Esophagus squamous epithelium (tissue), 5 donors: ENCODE results near the gene SCG3. TPM values are rescaled to one million over a fixed set of nuclear protein-coding genes. Genes with fewer than 3 reads are reported as not detected.

Experiments
- DNase-seq: peaks from one replicate; lab custom pipeline; 2025; lab: John Stamatoyannopoulos, UW
- H3K27ac ChIP-seq, 4 donors: fragments of 200-600 bp; sonication (generic); one replicate each; pipeline ENCODE4 v1.5.1; 2016 to 2019; ENCODE audit warnings: mild to moderate bottlenecking in 1 of 4
- H3K27me3 ChIP-seq, 4 donors: fragments of 200-600 bp; sonication (generic); 1 replicate in 3 of 4; 2 replicates in 1 of 4; pipeline versions ENCODE4 v1.5.1 to v1.6.0; 2017 to 2021; ENCODE audit warnings: antibody characterized with exemption in 1 of 4
- H3K36me3 ChIP-seq, 3 donors: fragments of 200-600 bp; sonication (generic); one replicate each; pipeline ENCODE4 v1.5.1; 2016 to 2019
- H3K4me1 ChIP-seq, 3 donors: fragments of 200-600 bp; sonication (generic); one replicate each; pipeline ENCODE4 v1.5.1; 2017 to 2019
- H3K4me3 ChIP-seq, 4 donors: fragments of 200-600 bp; sonication (generic); 1 replicate in 3 of 4; 2 replicates in 1 of 4; pipeline ENCODE4 v1.5.1; 2016 to 2019; ENCODE audit warnings: mild to moderate bottlenecking in 2 of 4, moderate library complexity in 1 of 4
- H3K9me3 ChIP-seq, 3 donors: fragments of 200-600 bp; sonication (generic); one replicate each; pipeline ENCODE4 v1.5.1; 2016 to 2019
- CTCF ChIP-seq, 6 experiments: fragments of 450-650 bp in 4 of 6; fragments of 200-600 bp in 2 of 6; sonication (generic) in 2 of 6; IDR thresholded peaks; one replicate each; pipeline ENCODE4 v1.5.1; 2016 to 2019; ENCODE audit warnings: antibody characterized with exemption in 6 of 6, mild to moderate bottlenecking in 4 of 6, moderate library complexity in 4 of 6
- POLR2A ChIP-seq, 4 donors: fragments of 450-650 bp; IDR thresholded peaks; one replicate each; pipeline ENCODE4 v1.6.1; 2017; ENCODE audit warnings: antibody characterized with exemption in 4 of 4, mild to moderate bottlenecking in 4 of 4, moderate library complexity in 3 of 4
- WGBS, 2 donors: methylation state at CpG; one replicate each; pipeline ENCODE4 v1.1.5; 2018; 5-methylcytosine and 5-hydroxymethylcytosine counted together
- intact Hi-C: fragments of 100-400 bp; cut with DNase I; formaldehyde crosslinking; loops from one replicate; pipeline ENCODE4 v1.15.0; 2022
- total RNA-seq, 4 donors: library from RNA; depleted of rRNA; stranded (reverse); fragments of >200 nt; gene quantifications; one replicate each; pipeline ENCODE4 v1.1.0, GENCODE V29; 2016
- donor health status: DM: yes; HTN: yes; CAD: no.

Gene SCG3
- total RNA-seq, 4 donors from 2014 or later, result 0.38 TPM; not detected in 3

GRCh38 chr15:51768018-51768417 is 86.7 kb downstream of the SCG3 start:
- TF ChIP-seq CTCF (IDR thresholded peaks at IDR 0.05) (no peak), POLR2A (IDR thresholded peaks at IDR 0.05) (no peak)

More at GRCh38 chr15:51768018-51768417, 86.7 kb downstream of the SCG3 start:
- Histone ChIP-seq H3K4me3 (no peak overlapping the region), H3K9me3 (no peaks in the 10 kb centered on the region), H3K27me3 (no peaks in the 10 kb centered on the region), H3K27ac (no peak overlapping the region), H3K4me1 (peaks cover 0 to 6% (median 0%) of the 10 kb centered on the region in 3 donors), H3K36me3 (peaks cover 0 to 45% (median 0%) of the 10 kb centered on the region in 3 donors)
- WGBS, 2 donors, result 60 to 70% methylated on average over 9 of the region's 9 CpGs
- no peak for DNase-seq
- intact Hi-C loops, result no loop called here

Other genes starting within 250 kb of the SCG3 start
- 10 to 100 TPM in 2 of 4 donors, 1 to 10 TPM in 2; 6.9 to 15.1 (median 11.7) TPM for gene DMXL2, start 58.7 kb upstream of the SCG3 start, total RNA-seq
- gene LYSMD2, start 56.2 kb downstream of the SCG3 start, total RNA-seq, result 10 to 100 TPM; 11.0 to 15.0 (median 12.9) TPM
- gene TMOD2, start 70.1 kb downstream of the SCG3 start, total RNA-seq, result 1 to 10 TPM; 3.4 to 9.0 (median 4.8) TPM
- 10 to 100 TPM; 52.3 to 70.2 (median 62.5) TPM for gene TMOD3, start 148.2 kb downstream of the SCG3 start, total RNA-seq